Endothelial cell of umbilical vein (primary cell): ENCODE data around the gene CACNA1C. TPM values are rescaled to one million over a fixed set of nuclear protein-coding genes. Genes with fewer than 3 reads are reported as not detected.

Experiments used
- BruUV-seq: library from RNA; stranded (reverse); fragments of 400-500 nt; replicated peaks from 2 replicates; lab custom pipeline; 2021; lab: Mats Ljungman, UMichigan
- CTCF ChIA-PET: fragments of 300-600, 350-600 bp; sonication (Branson Sonifier 250); formaldehyde crosslinking; loops from one replicate; lab custom pipeline; 2021; ENCODE audit warnings: antibody characterized with exemption, inconsistent platforms; lab: Charles Lee
- POLR2A ChIA-PET: fragments of 300-600, 350-600 bp; sonication (Branson Sonifier 250); formaldehyde crosslinking; loops from one replicate; lab custom pipeline; 2021; ENCODE audit warnings: antibody characterized with exemption, inconsistent platforms; lab: Charles Lee
- DNase-seq: peaks from one replicate; pipeline ENCODE4 v3.0.0-alpha.2; 2011; ENCODE audit warnings: low read depth, low spot score
- FAIRE-seq: peaks from 2 replicates; lab custom pipeline; 2011; peaks lifted over from hg19 to GRCh38; lab: Jason Lieb, UNC
- H2AFZ ChIP-seq: 2 replicates; pipeline ENCODE4 v1.6.0; 2012; ENCODE audit warnings: low read depth, low read length, control low read depth, inconsistent platforms
- H3K27ac ChIP-seq: 2 replicates; pipeline ENCODE4 v1.5.1; 2011; ENCODE audit warnings: low read depth, mild to moderate bottlenecking, control low read depth, low read length, moderate library complexity; ENCODE audit not compliant: insufficient read depth
- H3K27me3 ChIP-seq, 2 experiments: 2 replicates each; pipeline versions ENCODE4 v1.6.0 to v1.6.1; 2011; ENCODE audit warnings: low read length in 2 of 2, mixed read lengths in 1 of 2; ENCODE audit not compliant: control insufficient read depth in 2 of 2, insufficient read depth in 2 of 2
- H3K36me3 ChIP-seq, 2 experiments: 2 replicates in 1 of 2; 3 replicates in 1 of 2; pipeline ENCODE4 v1.5.1; 2011; ENCODE audit warnings: low read length in 2 of 2, mild to moderate bottlenecking in 1 of 2, moderate library complexity in 1 of 2; ENCODE audit not compliant: control insufficient read depth in 2 of 2, insufficient read depth in 2 of 2; ENCODE audit errors: extremely low read depth in 1 of 2
- H3K4me1 ChIP-seq: 3 replicates; pipeline ENCODE4 v1.5.1; 2011; ENCODE audit warnings: mild to moderate bottlenecking, low read length; ENCODE audit not compliant: control insufficient read depth, insufficient read depth; ENCODE audit errors: extremely low read depth
- H3K4me2 ChIP-seq: 2 replicates; pipeline ENCODE4 v1.6.1; 2011; ENCODE audit warnings: low read length, control low read depth, mixed read lengths; ENCODE audit not compliant: insufficient read depth
- H3K4me3 ChIP-seq, 3 experiments: fragments of 200-600 bp in 1 of 3; sonication (generic), shearing (Covaris generic) in 1 of 3; replicated peaks in 1 of 3; 2 replicates each; pipeline ENCODE4 v1.5.1; 2011 to 2016; ENCODE audit warnings: control low read depth in 3 of 3, low read length in 3 of 3, mild to moderate bottlenecking in 2 of 3, inconsistent platforms in 1 of 3, low read depth in 1 of 3, moderate library complexity in 1 of 3; ENCODE audit not compliant: insufficient read depth in 1 of 3
- H3K79me2 ChIP-seq: 2 replicates; pipeline ENCODE4 v1.6.0; 2012; ENCODE audit warnings: low read length, inconsistent platforms; ENCODE audit not compliant: control insufficient read depth, insufficient read depth
- H3K9ac ChIP-seq: replicated peaks from 2 replicates; pipeline ENCODE3; 2011; ENCODE audit warnings: low read length, control low read depth; ENCODE audit not compliant: insufficient read depth; ENCODE audit errors: extremely low read depth
- H3K9me1 ChIP-seq: replicated peaks from 3 replicates; pipeline ENCODE4 v1.6.0; 2011; ENCODE audit warnings: mild to moderate bottlenecking, low read length; ENCODE audit not compliant: control insufficient read depth, insufficient read depth; ENCODE audit errors: extremely low read depth
- H3K9me3 ChIP-seq: replicated peaks from 2 replicates; pipeline ENCODE4 v1.5.1; 2012; ENCODE audit warnings: low read length, inconsistent platforms; ENCODE audit not compliant: control insufficient read depth, insufficient read depth
- H4K20me1 ChIP-seq: replicated peaks from 2 replicates; pipeline ENCODE3; 2011; ENCODE audit warnings: mild to moderate bottlenecking, low read length; ENCODE audit not compliant: control insufficient read depth, insufficient read depth; ENCODE audit errors: extremely low read depth
- CTCF ChIP-seq, 2 donors: IDR thresholded peaks; 1 replicate in 1 of 2; 2 replicates in 1 of 2; pipeline ENCODE4 v1.5.1; 2011; ENCODE audit warnings: low read length in 2 of 2, mild to moderate bottlenecking in 2 of 2, moderate library complexity in 2 of 2, control low read depth in 1 of 2, inconsistent platforms in 1 of 2, low read depth in 1 of 2; ENCODE audit not compliant: insufficient read depth in 1 of 2; ENCODE audit errors: extremely low read depth in 1 of 2
- EZH2 ChIP-seq: IDR thresholded peaks from 2 replicates; pipeline ENCODE4 v1.6.1; 2012; ENCODE audit warnings: borderline replicate concordance, low read depth, mild to moderate bottlenecking, moderate library complexity, low read length, inconsistent platforms; ENCODE audit not compliant: severe bottlenecking
- FOS ChIP-seq: IDR thresholded peaks from 2 replicates; pipeline ENCODE4 v1.6.1; 2011; ENCODE audit warnings: mild to moderate bottlenecking, low read length, moderate library complexity, borderline replicate concordance; ENCODE audit not compliant: insufficient read depth
- GATA2 ChIP-seq: IDR thresholded peaks from 2 replicates; pipeline ENCODE4 v1.7.0; 2011; ENCODE audit warnings: low read depth, mild to moderate bottlenecking, moderate library complexity, mixed read lengths, low read length; ENCODE audit not compliant: insufficient read length, insufficient read depth
- JUN ChIP-seq: IDR thresholded peaks from 2 replicates; pipeline ENCODE4 v1.6.1; 2011; ENCODE audit warnings: borderline replicate concordance, low read depth; ENCODE audit not compliant: insufficient read length, insufficient read depth
- MAX ChIP-seq: IDR thresholded peaks from 2 replicates; pipeline ENCODE4 v1.6.1; 2011; ENCODE audit not compliant: insufficient read depth, insufficient read length
- MYC ChIP-seq: IDR thresholded peaks from one replicate; pipeline ENCODE4 v1.6.1; 2011; ENCODE audit warnings: mild to moderate bottlenecking, low read depth, low read length
- POLR2A ChIP-seq: IDR thresholded peaks from 2 replicates; pipeline ENCODE4 v1.6.1; 2012; ENCODE audit warnings: low read depth, mild to moderate bottlenecking, control low read depth, low read length
- POLR2AphosphoS5 ChIP-seq: IDR thresholded peaks from 2 replicates; pipeline ENCODE4 v1.6.1; 2012; ENCODE audit warnings: low read depth, mild to moderate bottlenecking, control low read depth, low read length, moderate library complexity; ENCODE audit not compliant: insufficient read depth
- dilution Hi-C: fragments of 300-500 bp; cut with MboI; formaldehyde crosslinking; loops from one replicate; pipeline ENCODE4 v1.15.0; 2019; ENCODE audit warnings: low sequenced_read_pairs; ENCODE audit not compliant: extremely low pct_ligation_motif_present
- intact Hi-C: fragments of 100-400 bp; cut with micrococcal nuclease; formaldehyde crosslinking; loops from one replicate; pipeline ENCODE4 v1.10.0; 2022
- polyA plus RNA-seq, 4 experiments: library from polyadenylated mRNA; depleted of rRNA in 3 of 4; stranded (reverse) in 3 of 4; unstranded in 1 of 4; fragments of >200 nt; gene quantifications; 2 replicates each; pipeline versions ENCODE4 v1.2.1 to v1.2.3, GENCODE V29; 2011 to 2012; ENCODE audit warnings: missing spikeins in 1 of 4
- total RNA-seq: library from RNA; stranded (reverse); gene quantifications from 2 replicates; pipeline ENCODE4 v1.2.3, GENCODE V29; 2021

Gene CACNA1C
- total and polyA plus RNA-seq, 2 donors (not counting 3 experiments of a cell fraction or from before 2014, with no cell fraction given), result not detected

- Histone ChIP-seq H3K79me2 (no peaks in the 10 kb centered on the region), H3K27ac (no peak overlapping the region), H3K9me3 (no peaks in the 10 kb centered on the region), H4K20me1 (no peaks in the 10 kb centered on the region), H3K9ac (no peak overlapping the region), H3K4me2 (no peak overlapping the region), H3K27me3 (no peaks in the 10 kb centered on the region), H3K9me1 (no peaks in the 10 kb centered on the region), H3K36me3 (no peaks in the 10 kb centered on the region), H2AFZ (no peak overlapping the region), H3K4me3 (no peak overlapping the region), H3K4me1 (no peaks in the 10 kb centered on the region)
- ChIA-PET CTCF (no interaction called here), POLR2A (no interaction called here)
- TF ChIP-seq EZH2 (no peak), POLR2A (no peak), FOS (no peak), MYC (no peak)
- DNase-seq, result no peak
- no peak for FAIRE-seq
- dilution Hi-C loops (no loop called here), intact Hi-C loops (no loop called here)
- BruUV-seq, result no TSS peak
Measured at GRCh38 chr12:2456813-2457186, 404.0 kb downstream of the CACNA1C start.

- no peaks in the 10 kb centered on the region for H3K9me1 ChIP-seq
- no peak overlapping the region for H3K4me2 ChIP-seq
- no peak overlapping the region for H2AFZ ChIP-seq
- dilution Hi-C loops, result no loop called here
- FAIRE-seq (no peak), DNase-seq (no peak)
- no peak overlapping the region for H3K27ac ChIP-seq
- no peaks in the 10 kb centered on the region for H3K4me1 ChIP-seq
- no peaks in the 10 kb centered on the region for H3K9me3 ChIP-seq
- no peaks in the 10 kb centered on the region for H3K27me3 ChIP-seq
- no peaks in the 10 kb centered on the region for H3K79me2 ChIP-seq
- BruUV-seq, result no TSS peak
- TF ChIP-seq POLR2AphosphoS5 (no peak), FOS (no peak), MAX (no peak), JUN (no peak), EZH2 (no peak), GATA2 (no peak), MYC (no peak), CTCF (IDR thresholded peaks at IDR 0.05; ENCODE audit: extremely low read depth in 1 of 2, insufficient read depth in 1 of 2, low read depth in 1 of 2, low read length in 2 of 2) (no peak), POLR2A (no peak)
- ChIA-PET POLR2A (no interaction called here), CTCF (no interaction called here)
- no peaks in the 10 kb centered on the region for H4K20me1 ChIP-seq
- no peaks in the 10 kb centered on the region for H3K36me3 ChIP-seq
- intact Hi-C loops, result no loop called here
- no peak overlapping the region for H3K4me3 ChIP-seq
- H3K9ac ChIP-seq, result no peak overlapping the region
Measured at GRCh38 chr12:2457215-2457932, 404.6 kb downstream of the CACNA1C start.
